Activated CD4-positive, alpha-beta T cell treated with anti-CD3 and anti-CD28 coated beads, Interleukin-2, amount 10 ng/mL, durations not matched to agents 24 days and 14 days (primary cell): ENCODE data around the gene MRPS16. TPM values are rescaled to one million over a fixed set of nuclear protein-coding genes. Genes with fewer than 3 reads are reported as not detected.

ENCODE experiments used
- DNase-seq: peaks from one replicate; pipeline ENCODE4 v3.0.0; 2022
- H3K27ac Mint-ChIP-seq: one replicate; pipeline ENCODE4 v1.8.0; 2022; ENCODE audit warnings: mild to moderate bottlenecking, mixed read lengths
- H3K27me3 Mint-ChIP-seq: one replicate; pipeline ENCODE4 v1.8.0; 2022; ENCODE audit warnings: mixed read lengths
- H3K36me3 Mint-ChIP-seq: one replicate; pipeline ENCODE4 v1.8.0; 2022; ENCODE audit warnings: low read depth, mild to moderate bottlenecking, mixed read lengths
- H3K4me1 Mint-ChIP-seq: one replicate; pipeline ENCODE4 v1.8.0; 2021; ENCODE audit warnings: mixed read lengths
- H3K4me3 Mint-ChIP-seq: one replicate; pipeline ENCODE4 v1.8.0; 2022; ENCODE audit warnings: mild to moderate bottlenecking, moderate library complexity, mixed read lengths
- H3K9me3 Mint-ChIP-seq: one replicate; pipeline ENCODE4 v1.8.0; 2021; ENCODE audit warnings: mixed read lengths
- intact Hi-C: fragments of 100-400 bp; cut with micrococcal nuclease; formaldehyde crosslinking; loops from one replicate; pipeline ENCODE4 v1.15.1; 2023
- total RNA-seq: library from RNA; stranded (reverse); gene quantifications from 2 replicates; pipeline ENCODE4 v1.2.3, GENCODE V29; 2022

The MRPS16 gene
- total RNA-seq, 1 donor from 2014 or later: 164 TPM

DNA sequence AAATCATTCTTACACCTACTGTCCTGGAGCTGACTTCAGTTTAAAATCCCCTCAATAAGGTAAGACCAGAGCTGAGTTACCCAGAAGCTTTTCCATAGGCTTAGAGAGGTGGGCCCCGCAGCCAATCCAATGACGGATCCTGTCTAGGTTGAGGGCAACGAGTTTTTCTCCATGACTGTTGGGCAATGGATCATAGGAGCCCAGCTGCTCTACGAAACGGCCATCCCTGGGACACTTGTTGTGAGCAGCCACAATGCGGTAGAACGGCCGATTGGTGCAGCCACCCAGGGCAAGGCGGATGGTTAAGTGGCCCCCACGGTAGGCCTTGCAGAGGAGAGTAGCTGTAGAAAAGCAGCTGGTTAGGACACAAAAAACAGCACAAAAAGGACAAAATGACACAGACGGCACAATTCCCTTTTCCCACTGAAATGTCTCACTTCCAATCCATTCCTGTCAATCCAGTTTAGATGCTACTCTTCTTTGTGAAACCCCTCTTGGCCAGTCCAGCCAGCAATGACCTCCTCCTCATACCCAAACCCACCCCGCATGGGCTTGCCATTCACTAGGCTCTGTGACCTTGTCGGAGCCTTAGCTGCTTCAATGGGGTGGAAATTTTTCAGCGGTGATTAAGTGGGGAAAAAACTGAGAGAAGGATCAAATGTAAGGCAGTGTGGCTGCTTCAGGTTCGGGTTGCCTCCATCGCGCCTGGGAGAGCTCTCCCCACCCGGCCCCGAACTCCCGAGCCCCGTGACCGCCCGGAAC, 580 bp downstream of the MRPS16 start:
- DNase-seq: peak; percentile 64
- intact Hi-C loops: loop anchor here (2.0 to 5.0 kb wide), 3 partner anchors 83 to 490 kb away; partner anchors contain the start of genes ANXA7, ECD, FAM149B1 and SEC24C

DNA sequence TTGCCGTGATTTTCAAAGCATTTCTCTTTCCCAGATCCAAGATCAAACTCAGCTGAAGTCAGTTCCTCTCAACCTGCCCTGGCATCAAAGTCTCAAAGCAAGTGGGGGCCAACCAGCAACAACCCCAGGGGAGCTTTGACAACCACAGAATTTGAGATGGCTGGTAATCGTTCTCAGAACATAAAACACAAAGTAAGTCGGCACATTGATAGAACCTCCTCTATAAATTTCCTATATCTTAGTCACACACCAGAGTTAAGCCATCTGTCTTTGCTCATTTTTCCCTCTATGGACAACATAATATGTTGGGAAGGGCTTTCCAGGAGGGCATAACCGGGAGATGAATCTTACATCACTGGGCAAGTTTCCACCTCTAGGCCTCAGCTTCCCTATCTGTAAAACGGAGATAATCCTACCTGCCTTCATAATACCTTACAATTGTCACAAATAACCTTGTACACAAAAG, 4.2 kb downstream of the MRPS16 start:
- Mint-ChIP-seq H3K27me3 (no peaks in the 10 kb centered on the region), H3K36me3 (peaks cover 79% of the 10 kb centered on the region), H3K9me3 (no peaks in the 10 kb centered on the region), H3K4me1 (peaks cover 57% of the 10 kb centered on the region), H3K27ac (peak overlapping the region; percentile 97), H3K4me3 (peak overlapping the region; percentile 98)
- intact Hi-C loops: loop anchor here (10.0 kb wide), 1 partner anchor 623 kb away; the partner anchor contains the start of gene MICU1
- no peak for DNase-seq

More for the DNA sequence above, 580 bp downstream of the MRPS16 start:
- no peaks in the 10 kb centered on the region for H3K27me3 Mint-ChIP-seq
- H3K4me3 Mint-ChIP-seq: peak overlapping the region; percentile 94
- H3K36me3 Mint-ChIP-seq: peaks cover 48% of the 10 kb centered on the region
- peaks cover 34% of the 10 kb centered on the region for H3K4me1 Mint-ChIP-seq
- H3K27ac Mint-ChIP-seq: peak overlapping the region; percentile 96
- no peaks in the 10 kb centered on the region for H3K9me3 Mint-ChIP-seq

DNA sequence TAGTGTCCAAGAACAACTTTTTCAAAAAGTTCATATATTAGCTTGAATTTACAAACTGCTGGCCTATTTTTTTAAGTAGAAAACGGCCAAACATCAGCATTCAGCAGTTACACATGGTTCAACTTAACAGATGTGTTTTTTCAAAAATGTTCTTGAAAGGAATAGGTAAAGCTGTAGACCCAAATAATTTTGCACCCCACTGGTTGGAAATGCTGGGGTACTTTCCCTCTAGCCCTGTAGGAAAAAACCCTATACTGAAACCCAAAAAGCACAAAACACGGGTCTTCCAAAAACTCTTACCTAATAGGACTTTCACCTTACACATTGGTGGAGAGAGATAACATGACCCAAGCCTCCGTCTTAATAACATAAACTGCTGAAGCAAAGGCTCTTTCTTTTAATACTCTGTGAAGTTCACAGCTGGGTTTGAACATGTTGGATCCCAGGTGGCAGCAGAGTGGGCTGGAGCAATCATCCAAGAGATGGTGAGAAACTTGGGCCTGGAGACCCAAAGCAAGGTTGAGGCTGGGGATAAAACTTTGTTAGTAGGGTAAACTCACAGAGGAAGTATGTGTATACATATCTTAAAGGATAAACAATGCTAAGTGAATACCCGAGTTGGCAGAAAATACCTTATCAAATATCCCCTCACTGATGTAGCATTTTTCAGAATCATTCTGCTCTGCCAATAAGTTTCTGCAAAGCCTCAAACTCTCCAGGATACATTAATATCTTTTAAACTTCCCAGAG, 4.8 kb downstream of the MRPS16 start:
- DNase-seq: peak; percentile 61
- peaks cover 56% of the 10 kb centered on the region for H3K4me1 Mint-ChIP-seq

DNA sequence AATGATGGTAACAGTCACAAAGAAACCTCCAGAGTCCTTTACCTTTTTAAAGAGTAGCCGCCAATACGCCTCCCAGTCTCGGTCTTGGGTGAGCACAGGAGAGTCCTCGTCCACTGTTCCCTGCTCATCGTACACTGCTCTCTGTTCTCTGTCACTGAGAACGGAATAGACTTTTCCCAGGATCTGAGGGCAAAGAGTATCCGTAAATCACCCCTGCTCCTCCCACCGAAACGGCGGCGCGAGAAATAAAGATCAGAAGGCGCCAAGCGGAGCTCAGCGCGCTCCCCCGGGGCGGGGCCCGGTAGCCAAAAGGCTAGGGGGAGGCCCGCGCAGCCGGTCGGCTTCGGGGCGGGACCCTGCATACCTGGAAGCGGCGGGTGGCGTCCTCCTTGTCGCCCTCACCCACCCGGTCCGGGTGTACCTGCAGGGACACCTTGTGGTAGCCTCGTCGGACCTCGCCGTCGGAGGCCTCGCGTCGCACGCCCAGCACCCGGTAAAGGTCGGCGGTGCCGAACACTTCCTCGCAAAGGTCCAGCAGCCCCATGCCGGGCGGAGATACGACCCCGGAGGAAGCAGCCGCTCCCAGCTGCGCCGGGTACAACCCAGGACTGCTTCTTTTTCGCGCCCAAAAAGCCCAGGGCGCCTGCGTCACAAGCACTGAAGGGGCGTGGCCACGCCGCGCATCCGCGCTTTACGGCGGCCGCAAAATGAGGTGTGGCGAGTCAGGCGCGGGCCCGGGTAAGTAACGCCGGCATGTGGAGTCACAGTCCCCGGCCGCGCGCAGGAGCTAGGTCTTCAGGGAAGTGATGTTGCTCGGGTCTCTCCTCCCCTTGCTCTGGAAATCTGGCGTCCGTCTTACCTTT, 5.6 kb downstream of the MRPS16 start, which contains the start of gene DNAJC9:
Gene DNAJC9, minus strand, starts transcription at position 610 of the 863 bp plus-strand sequence. Its CDS starts 66 bp downstream, at position 544.
- Mint-ChIP-seq H3K4me1 (peaks cover 55% of the 10 kb centered on the region), H3K9me3 (no peaks in the 10 kb centered on the region), H3K4me3 (peak within 1 kb of the TSS; percentile 98), H3K36me3 (peaks cover 84% of the 10 kb centered on the region), H3K27ac (peak within 1 kb of the TSS; percentile 97), H3K27me3 (no peaks in the 10 kb centered on the region)
- intact Hi-C loops: loop anchor here (1.0 to 10.0 kb wide), 5 partner anchors 116 to 622 kb away; partner anchors contain the start of gene MICU1
- DNase-seq: peak; percentile 99

More for the DNA sequence above, 4.8 kb downstream of the MRPS16 start:
- peak overlapping the region; percentile 97 for H3K27ac Mint-ChIP-seq
- no peaks in the 10 kb centered on the region for H3K27me3 Mint-ChIP-seq
- peaks cover 85% of the 10 kb centered on the region for H3K36me3 Mint-ChIP-seq
- H3K9me3 Mint-ChIP-seq: no peaks in the 10 kb centered on the region
- peak overlapping the region; percentile 98 for H3K4me3 Mint-ChIP-seq
- intact Hi-C loops: loop anchor here (1.0 to 10.0 kb wide), 5 partner anchors 115 to 623 kb away; partner anchors contain the start of gene MICU1

DNA sequence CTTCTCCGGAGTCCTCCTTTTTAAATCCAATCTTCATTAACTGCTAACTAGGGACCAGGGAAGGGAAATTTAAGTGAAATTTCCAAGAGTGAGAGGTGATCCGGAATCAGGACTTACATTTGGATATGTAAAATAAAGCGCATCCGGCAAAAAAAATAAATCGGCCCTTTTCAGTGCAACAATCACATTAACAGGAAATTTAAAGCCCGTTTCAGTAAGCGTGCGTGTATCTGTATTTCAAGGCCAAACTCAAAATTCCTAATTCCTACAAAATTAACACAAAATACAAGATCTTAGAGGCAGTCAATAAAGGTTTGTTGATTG, 6.2 kb downstream of the MRPS16 start:
- Mint-ChIP-seq H3K9me3 (no peaks in the 10 kb centered on the region), H3K27ac (peak overlapping the region; percentile 97), H3K4me1 (peaks cover 55% of the 10 kb centered on the region), H3K36me3 (peaks cover 82% of the 10 kb centered on the region), H3K4me3 (peak overlapping the region; percentile 98), H3K27me3 (no peaks in the 10 kb centered on the region)
- intact Hi-C loops: loop anchor here (2.0 to 10.0 kb wide), 3 partner anchors 117 to 621 kb away; partner anchors contain the start of gene MICU1
- no peak for DNase-seq

DNA sequence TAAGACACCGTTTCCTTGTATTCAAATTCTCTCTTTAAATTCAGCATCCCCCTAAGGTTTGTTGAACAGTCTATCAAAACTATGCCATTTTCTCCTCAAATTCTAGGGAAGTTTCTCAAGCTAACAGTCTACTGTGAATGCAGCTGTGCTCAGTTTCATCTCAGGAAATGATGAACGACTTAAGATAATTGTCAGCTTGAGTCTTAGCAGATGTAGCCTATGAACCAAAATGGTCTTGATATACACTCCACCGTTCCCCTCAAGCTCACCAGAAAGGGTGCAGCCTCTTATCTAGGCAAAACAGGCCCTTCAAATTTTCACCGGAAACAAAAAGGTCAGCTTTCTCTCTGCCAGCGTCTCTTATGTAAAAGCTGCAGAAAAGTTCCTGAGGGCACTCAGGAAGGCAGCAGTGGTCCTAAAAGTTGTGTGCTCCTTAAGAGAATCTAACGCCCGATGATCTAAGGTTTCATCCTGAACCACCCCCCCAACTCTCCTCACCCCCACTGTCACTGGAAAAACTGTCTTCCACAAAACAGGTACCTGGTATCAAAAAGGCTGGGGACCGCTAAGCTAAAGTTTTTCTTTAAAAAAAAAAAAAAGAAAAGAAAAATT, 7.5 kb downstream of the MRPS16 start:
- peak overlapping the region; percentile 98 for H3K4me3 Mint-ChIP-seq
- H3K27ac Mint-ChIP-seq: no peak overlapping the region
- intact Hi-C loops: loop anchor here (10.0 kb wide), 1 partner anchor 620 kb away; the partner anchor contains the start of gene MICU1
- H3K4me1 Mint-ChIP-seq: peaks cover 48% of the 10 kb centered on the region
- no peaks in the 10 kb centered on the region for H3K9me3 Mint-ChIP-seq
- H3K27me3 Mint-ChIP-seq: no peaks in the 10 kb centered on the region
- no peak for DNase-seq
- peaks cover 81% of the 10 kb centered on the region for H3K36me3 Mint-ChIP-seq

DNA sequence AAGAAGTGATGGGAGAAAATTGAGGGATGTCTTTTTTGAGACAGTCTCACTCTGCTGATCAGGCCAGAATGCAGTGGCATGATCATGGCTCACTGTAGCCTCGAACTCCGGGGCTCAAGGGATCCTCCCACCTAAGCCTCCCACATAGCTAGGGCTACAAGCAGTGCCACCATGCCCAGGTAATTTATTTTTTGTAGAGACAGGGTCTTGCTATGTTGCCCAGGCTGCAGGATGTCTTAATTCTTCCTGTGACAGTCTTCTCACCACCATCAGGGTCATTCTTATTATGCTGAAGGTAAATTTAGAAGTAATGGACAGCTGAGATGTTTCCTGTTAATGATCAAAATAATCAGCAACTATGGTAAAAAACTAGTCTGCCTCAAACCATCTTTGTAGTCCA, 12.5 kb downstream of the MRPS16 start:
- no peak for DNase-seq
- intact Hi-C loops: loop anchor here (10.0 kb wide), 1 partner anchor 615 kb away; the partner anchor contains the start of gene MICU1
- H3K27ac Mint-ChIP-seq: no peak overlapping the region
- H3K36me3 Mint-ChIP-seq: peaks cover 52% of the 10 kb centered on the region
- H3K27me3 Mint-ChIP-seq: no peaks in the 10 kb centered on the region
- no peaks in the 10 kb centered on the region for H3K9me3 Mint-ChIP-seq
- H3K4me1 Mint-ChIP-seq: peaks cover 19% of the 10 kb centered on the region
- no peak overlapping the region for H3K4me3 Mint-ChIP-seq

DNA sequence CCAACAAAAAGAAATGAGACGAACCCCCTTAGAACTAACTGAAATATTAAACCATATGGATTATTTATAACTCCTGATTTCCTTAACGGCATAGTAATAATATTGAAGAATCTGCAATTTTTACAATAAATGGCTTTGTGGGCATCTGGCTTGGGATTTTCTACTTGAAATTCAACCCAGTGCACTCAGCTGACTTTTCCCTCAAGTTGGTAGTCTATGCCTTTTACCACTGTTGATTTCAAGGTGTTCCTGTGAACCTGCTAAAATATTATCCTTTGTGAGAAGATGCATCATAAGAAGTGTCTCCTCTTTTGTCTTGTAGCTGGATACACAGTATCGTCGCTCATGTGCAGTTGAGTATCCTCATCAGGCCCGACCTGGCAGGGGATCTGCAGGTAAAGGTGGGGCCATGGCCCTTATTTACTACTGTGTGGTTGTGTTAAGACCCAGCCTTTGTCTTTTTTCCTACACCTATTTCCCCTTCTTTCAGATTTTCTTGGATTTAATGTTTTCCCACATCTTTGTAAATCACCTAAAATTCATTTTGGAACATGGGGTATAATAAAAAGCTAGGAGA, 13.4 kb downstream of the MRPS16 start:
- Mint-ChIP-seq H3K27me3 (no peaks in the 10 kb centered on the region), H3K9me3 (no peaks in the 10 kb centered on the region), H3K36me3 (peaks cover 50% of the 10 kb centered on the region), H3K4me3 (no peak overlapping the region), H3K27ac (no peak overlapping the region), H3K4me1 (peaks cover 10% of the 10 kb centered on the region)
- DNase-seq: no peak
- intact Hi-C loops: no loop called here

DNA sequence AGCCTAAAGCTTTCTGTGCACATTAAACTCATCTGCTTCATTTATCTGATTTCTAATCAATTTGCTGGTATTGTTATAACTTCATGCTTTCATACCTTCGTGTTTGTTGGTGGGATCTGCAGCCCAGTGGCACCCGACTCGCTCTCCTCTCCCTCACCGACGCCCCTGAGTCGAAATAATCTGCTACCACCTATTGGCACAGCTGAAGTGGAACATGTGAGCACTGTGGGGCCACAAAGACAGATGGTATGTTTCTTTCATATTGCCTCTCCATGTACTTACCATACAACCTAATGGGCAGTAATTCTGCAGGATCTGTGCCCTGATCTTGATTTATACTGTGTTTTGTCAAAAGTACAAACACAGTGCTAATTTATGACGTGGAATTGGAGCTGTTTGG, 17.7 kb downstream of the MRPS16 start:
- H3K9me3 Mint-ChIP-seq: no peaks in the 10 kb centered on the region
- intact Hi-C loops: no loop called here
- peaks cover 29% of the 10 kb centered on the region for H3K36me3 Mint-ChIP-seq
- no peak for DNase-seq
- no peak overlapping the region for H3K4me3 Mint-ChIP-seq
- no peaks in the 10 kb centered on the region for H3K4me1 Mint-ChIP-seq
- no peaks in the 10 kb centered on the region for H3K27me3 Mint-ChIP-seq
- H3K27ac Mint-ChIP-seq: no peak overlapping the region

DNA sequence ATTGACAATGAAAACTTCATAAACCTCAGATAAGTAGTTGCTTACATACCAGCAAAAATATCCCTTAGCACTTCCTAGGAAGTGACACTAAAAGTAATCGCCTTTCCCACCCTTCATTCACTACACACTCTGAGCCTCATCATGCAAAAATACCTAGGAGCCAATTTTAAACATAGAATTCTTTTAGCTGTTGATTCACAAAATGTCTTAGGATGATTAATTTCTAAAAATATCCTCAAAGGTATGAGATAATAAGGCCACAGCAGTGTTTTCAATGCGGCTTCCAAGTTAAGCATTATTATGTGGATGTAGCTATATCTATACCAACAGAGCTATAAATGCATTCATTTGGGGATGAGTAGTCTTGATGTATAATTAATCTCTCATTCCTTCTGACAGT, 18.6 kb downstream of the MRPS16 start:
- Mint-ChIP-seq H3K4me3 (no peak overlapping the region), H3K27ac (no peak overlapping the region)

DNA sequence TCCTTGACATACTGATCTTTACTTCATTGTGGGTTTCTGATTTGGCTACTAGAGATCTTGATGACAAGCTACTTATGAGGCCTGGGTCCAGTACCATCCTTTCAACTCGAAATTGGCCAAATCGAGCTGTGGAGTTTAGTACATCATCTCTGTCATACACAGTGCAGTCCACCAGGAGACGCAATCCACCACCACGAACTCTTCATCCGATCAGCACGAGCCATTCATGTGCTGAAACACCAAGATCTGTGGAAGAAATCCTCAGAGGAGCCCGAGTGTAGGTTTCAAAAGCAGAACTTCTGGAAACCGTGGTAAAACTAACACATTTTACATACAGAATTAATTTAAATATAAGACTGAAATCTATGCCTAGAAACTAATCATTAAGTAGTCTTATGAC, 19.6 kb downstream of the MRPS16 start:
- Mint-ChIP-seq H3K36me3 (peaks cover 28% of the 10 kb centered on the region), H3K4me1 (no peaks in the 10 kb centered on the region), H3K9me3 (no peaks in the 10 kb centered on the region), H3K4me3 (no peak overlapping the region), H3K27me3 (no peaks in the 10 kb centered on the region), H3K27ac (no peak overlapping the region)
- intact Hi-C loops: no loop called here
- no peak for DNase-seq

More for the DNA sequence above, 18.6 kb downstream of the MRPS16 start:
- H3K27me3 Mint-ChIP-seq: no peaks in the 10 kb centered on the region
- H3K9me3 Mint-ChIP-seq: no peaks in the 10 kb centered on the region
- DNase-seq: no peak
- peaks cover 28% of the 10 kb centered on the region for H3K36me3 Mint-ChIP-seq
- intact Hi-C loops: no loop called here
- no peaks in the 10 kb centered on the region for H3K4me1 Mint-ChIP-seq

DNA sequence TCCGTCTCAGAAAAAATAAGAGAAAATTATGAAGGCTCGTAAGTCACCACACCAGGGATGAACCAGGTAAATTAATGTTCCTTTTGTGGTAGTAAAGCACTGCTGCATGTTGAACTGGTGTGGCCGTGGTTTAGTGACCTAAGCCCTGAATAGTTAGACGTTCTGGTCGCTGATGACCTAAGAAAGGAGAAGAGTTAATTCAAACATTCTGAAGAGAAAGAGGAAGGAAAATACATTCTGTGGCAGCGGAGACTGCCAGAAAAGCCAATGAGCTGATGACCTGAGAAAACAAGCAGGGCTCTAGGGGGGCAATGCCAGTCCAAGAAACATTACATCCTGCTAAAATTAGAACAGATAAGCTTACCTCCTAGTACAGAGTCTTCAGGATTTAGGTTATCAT, 22.9 kb downstream of the MRPS16 start:
- H3K4me3 Mint-ChIP-seq: no peak overlapping the region
- H3K27ac Mint-ChIP-seq: no peak overlapping the region
- H3K36me3 Mint-ChIP-seq: peaks cover 17% of the 10 kb centered on the region
- no peaks in the 10 kb centered on the region for H3K9me3 Mint-ChIP-seq
- H3K4me1 Mint-ChIP-seq: no peaks in the 10 kb centered on the region
- DNase-seq: no peak
- intact Hi-C loops: no loop called here
- no peaks in the 10 kb centered on the region for H3K27me3 Mint-ChIP-seq
